T-helper 17 cell (primary cell): ENCODE measurements around the gene SLC35G2. TPM values are rescaled to one million over a fixed set of nuclear protein-coding genes. Genes with fewer than 3 reads are reported as not detected.

Experiments
- ATAC-seq: fragments of 150-1000 bp; cut with Tn5 transposase; 2 replicates; pipeline ENCODE4 v1.10.0; 2021; ENCODE audit warnings: mild to moderate bottlenecking, moderate library complexity
- DNase-seq, 3 donors: peaks; one replicate each; pipeline versions ENCODE4 v3.0.0 to v3.0.0-alpha.2; 2020 to 2021
- H3K9me3 ChIP-seq: one replicate; pipeline ENCODE4 v1.7.0; 2013; ENCODE audit warnings: low read length, mild to moderate bottlenecking; ENCODE audit not compliant: control insufficient read depth, poor library complexity, severe bottlenecking
- H3K27ac Mint-ChIP-seq: one replicate; pipeline ENCODE4 v1.8.0; 2022; ENCODE audit warnings: mild to moderate bottlenecking, moderate library complexity, mixed read lengths
- H3K27me3 Mint-ChIP-seq: one replicate; pipeline ENCODE4 v1.8.0; 2022; ENCODE audit warnings: mixed read lengths
- H3K36me3 Mint-ChIP-seq: one replicate; pipeline ENCODE4 v1.8.0; 2022; ENCODE audit warnings: low read depth, mixed read lengths
- H3K4me1 Mint-ChIP-seq: one replicate; pipeline ENCODE4 v1.8.0; 2022; ENCODE audit warnings: mild to moderate bottlenecking, mixed read lengths
- H3K4me3 Mint-ChIP-seq: one replicate; pipeline ENCODE4 v1.8.0; 2022; ENCODE audit warnings: mild to moderate bottlenecking, moderate library complexity, mixed read lengths
- total RNA-seq, 4 donors: library from RNA in 2 of 4; stranded (reverse) in 2 of 4; gene quantifications; one replicate each; pipeline ENCODE4 v1.2.3 and lab custom pipeline; 2022 to 2026

The SLC35G2 gene
- total RNA-seq, 2 donors from 2014 or later: 0.15 TPM; not detected in 1

GRCh38 chr3:136804813-136805212 lies 14.1 kb upstream of the SLC35G2 start:
- H3K9me3 ChIP-seq: no peaks in the 10 kb centered on the region
- H3K36me3 Mint-ChIP-seq: no peaks in the 10 kb centered on the region
- no peak overlapping the region for H3K27ac Mint-ChIP-seq
- peaks cover 2% of the 10 kb centered on the region for H3K4me1 Mint-ChIP-seq
- no peaks in the 10 kb centered on the region for H3K27me3 Mint-ChIP-seq
- no peak overlapping the region for H3K4me3 Mint-ChIP-seq
- DNase-seq (no peak), ATAC-seq (no peak)

- no peaks in the 10 kb centered on the region for H3K36me3 Mint-ChIP-seq
- H3K27ac Mint-ChIP-seq: no peak overlapping the region
- peaks cover 2% of the 10 kb centered on the region for H3K4me1 Mint-ChIP-seq
- no peaks in the 10 kb centered on the region for H3K27me3 Mint-ChIP-seq
- no peak for ATAC-seq
- no peak overlapping the region for H3K4me3 Mint-ChIP-seq
- no peak for DNase-seq
- H3K9me3 ChIP-seq: no peaks in the 10 kb centered on the region
Observed at GRCh38 chr3:136805795-136806194, 13.1 kb upstream of the SLC35G2 start.

- DNase-seq: no peak
- Mint-ChIP-seq H3K27me3 (peaks cover 6% of the 10 kb centered on the region), H3K27ac (no peak overlapping the region), H3K36me3 (no peaks in the 10 kb centered on the region), H3K4me3 (no peak overlapping the region), H3K4me1 (peaks cover 2% of the 10 kb centered on the region)
- no peaks in the 10 kb centered on the region for H3K9me3 ChIP-seq
- ATAC-seq: no peak
Observed at GRCh38 chr3:136811701-136812100, 7.2 kb upstream of the SLC35G2 start.

GRCh38 chr3:136817448-136817847 lies 1.5 kb upstream of the SLC35G2 start:
- Mint-ChIP-seq H3K27me3 (peaks cover 40% of the 10 kb centered on the region), H3K36me3 (peaks cover 7% of the 10 kb centered on the region), H3K27ac (no peak overlapping the region), H3K4me1 (peaks cover 17% of the 10 kb centered on the region), H3K4me3 (no peak overlapping the region)
- H3K9me3 ChIP-seq: no peaks in the 10 kb centered on the region
- ATAC-seq (no peak), DNase-seq (no peak)

- Mint-ChIP-seq H3K27ac (peak overlapping the region; percentile 21), H3K27me3 (peaks cover 40% of the 10 kb centered on the region), H3K4me1 (peaks cover 17% of the 10 kb centered on the region), H3K36me3 (peaks cover 7% of the 10 kb centered on the region), H3K4me3 (peak overlapping the region; percentile 94)
- peak; percentile 20 for ATAC-seq
- no peak for DNase-seq
- H3K9me3 ChIP-seq: peaks cover 4% of the 10 kb centered on the region
Observed at GRCh38 chr3:136818191-136818768, 646 bp upstream of the SLC35G2 start.

GRCh38 chr3:136819392-136819730 lies 435 bp downstream of the SLC35G2 start:
- H3K4me3 Mint-ChIP-seq: peak overlapping the region; percentile 94
- peaks cover 7% of the 10 kb centered on the region for H3K36me3 Mint-ChIP-seq
- no peak for DNase-seq
- peaks cover 4% of the 10 kb centered on the region for H3K9me3 ChIP-seq
- peaks cover 40% of the 10 kb centered on the region for H3K27me3 Mint-ChIP-seq
- ATAC-seq: peak; percentile 24
- no peak overlapping the region for H3K27ac Mint-ChIP-seq
- H3K4me1 Mint-ChIP-seq: peaks cover 17% of the 10 kb centered on the region

- H3K27me3 Mint-ChIP-seq: peaks cover 40% of the 10 kb centered on the region
- H3K4me3 Mint-ChIP-seq: peak overlapping the region; percentile 94
- H3K4me1 Mint-ChIP-seq: peaks cover 17% of the 10 kb centered on the region
- DNase-seq: peak in 2 of 3 donors; percentile 8 to 26
- H3K36me3 Mint-ChIP-seq: peaks cover 7% of the 10 kb centered on the region
- peaks cover 4% of the 10 kb centered on the region for H3K9me3 ChIP-seq
- H3K27ac Mint-ChIP-seq: no peak overlapping the region
- peak; percentile 62 for ATAC-seq
Observed at GRCh38 chr3:136819731-136820679, 1.1 kb downstream of the SLC35G2 start.

GRCh38 chr3:136831461-136831860 lies 12.5 kb downstream of the SLC35G2 start:
- Mint-ChIP-seq H3K4me1 (no peaks in the 10 kb centered on the region), H3K36me3 (no peaks in the 10 kb centered on the region), H3K4me3 (no peak overlapping the region), H3K27me3 (peaks cover 10% of the 10 kb centered on the region), H3K27ac (no peak overlapping the region)
- ATAC-seq (no peak), DNase-seq (no peak)
- H3K9me3 ChIP-seq: no peaks in the 10 kb centered on the region

- H3K36me3 Mint-ChIP-seq: peaks cover 2% of the 10 kb centered on the region
- H3K9me3 ChIP-seq: no peaks in the 10 kb centered on the region
- H3K4me3 Mint-ChIP-seq: no peak overlapping the region
- no peak for ATAC-seq
- no peak overlapping the region for H3K27ac Mint-ChIP-seq
- peaks cover 10% of the 10 kb centered on the region for H3K27me3 Mint-ChIP-seq
- peaks cover 11% of the 10 kb centered on the region for H3K4me1 Mint-ChIP-seq
- no peak for DNase-seq
Observed at GRCh38 chr3:136835089-136835812, 16.3 kb downstream of the SLC35G2 start.

GRCh38 chr3:136835813-136836510 lies 17.0 kb downstream of the SLC35G2 start:
- Mint-ChIP-seq H3K36me3 (peaks cover 2% of the 10 kb centered on the region), H3K4me3 (no peak overlapping the region), H3K4me1 (peaks cover 11% of the 10 kb centered on the region), H3K27ac (no peak overlapping the region), H3K27me3 (peaks cover 10% of the 10 kb centered on the region)
- DNase-seq (no peak), ATAC-seq (no peak)
- no peaks in the 10 kb centered on the region for H3K9me3 ChIP-seq

GRCh38 chr3:136836511-136837156 lies 17.7 kb downstream of the SLC35G2 start:
- no peaks in the 10 kb centered on the region for H3K9me3 ChIP-seq
- H3K27ac Mint-ChIP-seq: no peak overlapping the region
- H3K36me3 Mint-ChIP-seq: peaks cover 2% of the 10 kb centered on the region

GRCh38 chr3:136838641-136839555 lies 20.0 kb downstream of the SLC35G2 start:
- H3K4me1 Mint-ChIP-seq: peaks cover 11% of the 10 kb centered on the region
- H3K27ac Mint-ChIP-seq: peak overlapping the region; percentile 27
- no peak for DNase-seq
- H3K9me3 ChIP-seq: no peaks in the 10 kb centered on the region
- H3K36me3 Mint-ChIP-seq: peaks cover 7% of the 10 kb centered on the region
- no peak overlapping the region for H3K4me3 Mint-ChIP-seq
- ATAC-seq: no peak
- no peaks in the 10 kb centered on the region for H3K27me3 Mint-ChIP-seq

More at GRCh38 chr3:136836511-136837156, 17.7 kb downstream of the SLC35G2 start:
- H3K4me1 Mint-ChIP-seq: peaks cover 11% of the 10 kb centered on the region
- ATAC-seq (no peak), DNase-seq (no peak)
- H3K4me3 Mint-ChIP-seq: no peak overlapping the region
- peaks cover 10% of the 10 kb centered on the region for H3K27me3 Mint-ChIP-seq
